GM21423 (cell line): Measurements from ENCODE around the gene ASPRV1.
"Not testable (repeated sequence)": the region's sequence is repeated elsewhere in the genome, so short reads cannot be mapped to it uniquely, and the experiment has no call there.

Experiments used
- ATAC-seq: cut with Tn5 transposase; IDR thresholded peaks from one replicate; pipeline ENCODE4 v1.9.1; 2021; ENCODE audit warnings: mild to moderate bottlenecking, moderate library complexity; ENCODE audit not compliant: unreplicated experiment

The ASPRV1 gene

DNA sequence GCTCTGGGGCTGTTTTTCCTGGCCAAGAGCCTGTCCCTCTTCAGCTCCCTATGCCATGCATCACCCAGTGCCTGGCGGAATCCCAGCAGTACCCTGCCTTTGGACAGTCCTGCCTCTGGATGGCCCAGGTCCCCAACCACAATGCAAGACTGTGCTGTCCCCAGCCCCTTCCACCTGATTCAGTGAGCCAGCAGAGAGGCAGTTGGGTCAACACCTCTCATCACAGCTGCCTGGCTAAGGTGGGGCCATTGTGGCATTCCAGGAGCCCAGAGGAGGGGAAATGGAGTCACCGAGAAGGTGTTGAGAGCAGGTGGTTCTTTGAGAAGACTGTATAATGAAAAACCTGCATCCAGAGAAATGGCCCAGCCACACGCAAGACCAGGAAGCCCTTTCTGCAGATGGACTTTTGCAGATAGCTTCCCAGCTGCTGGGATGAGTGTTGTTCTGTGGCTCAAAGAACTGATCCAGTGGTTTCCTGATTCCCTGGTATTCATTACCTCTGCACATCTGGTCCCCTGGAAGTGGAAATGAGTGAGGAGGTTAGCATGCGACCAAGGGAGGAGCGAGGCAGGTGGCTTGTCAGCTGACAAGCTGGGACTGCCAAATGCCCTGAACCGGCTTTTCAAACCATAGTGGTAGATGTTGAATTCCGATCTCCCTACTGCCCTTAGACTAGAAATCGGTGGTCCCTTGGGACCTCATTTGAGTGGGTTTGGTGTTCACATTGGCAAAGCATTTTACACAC, 1.7 kb upstream of the ASPRV1 start:
- ATAC-seq: no peak

DNA sequence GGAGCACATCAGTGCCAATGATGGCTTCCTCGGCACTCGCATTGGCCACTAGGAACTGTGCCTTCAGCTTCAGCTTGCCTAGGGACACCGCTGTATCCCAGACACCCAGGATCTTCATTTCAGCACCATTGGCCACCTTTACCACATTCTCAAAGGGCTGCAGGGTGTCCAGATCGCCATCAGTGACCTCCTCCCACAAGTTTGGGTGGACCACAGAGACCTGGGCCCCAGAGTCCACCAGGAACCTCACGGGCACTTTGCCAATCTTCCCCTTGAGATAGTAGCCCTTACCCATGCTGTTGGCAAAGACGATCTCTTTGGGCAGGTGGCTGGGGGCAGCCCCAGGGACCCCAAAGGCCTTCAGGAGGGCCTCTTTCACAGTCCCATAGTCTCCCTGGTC, 610 bp downstream of the ASPRV1 start:
- no peak for ATAC-seq

DNA sequence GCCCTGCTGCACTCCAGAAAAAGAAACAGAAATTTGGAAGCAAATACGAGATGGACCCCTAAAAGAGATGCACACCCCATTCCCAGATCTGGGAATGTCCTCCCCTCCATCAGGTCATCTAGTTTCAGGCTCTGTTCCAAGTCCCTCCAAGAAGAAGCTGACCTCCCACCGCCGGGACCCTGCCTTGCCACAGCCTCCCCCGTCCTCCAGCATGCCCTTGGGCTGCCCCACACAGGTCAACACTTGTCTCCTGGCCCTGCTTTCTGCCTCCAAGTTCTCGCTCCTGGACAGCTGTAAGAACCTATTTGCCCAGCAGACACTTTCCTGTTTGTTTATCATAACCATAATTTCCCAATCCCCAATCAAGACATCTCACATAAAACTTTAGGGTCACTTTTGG, 2.0 kb downstream of the ASPRV1 start:
- no peak for ATAC-seq

DNA sequence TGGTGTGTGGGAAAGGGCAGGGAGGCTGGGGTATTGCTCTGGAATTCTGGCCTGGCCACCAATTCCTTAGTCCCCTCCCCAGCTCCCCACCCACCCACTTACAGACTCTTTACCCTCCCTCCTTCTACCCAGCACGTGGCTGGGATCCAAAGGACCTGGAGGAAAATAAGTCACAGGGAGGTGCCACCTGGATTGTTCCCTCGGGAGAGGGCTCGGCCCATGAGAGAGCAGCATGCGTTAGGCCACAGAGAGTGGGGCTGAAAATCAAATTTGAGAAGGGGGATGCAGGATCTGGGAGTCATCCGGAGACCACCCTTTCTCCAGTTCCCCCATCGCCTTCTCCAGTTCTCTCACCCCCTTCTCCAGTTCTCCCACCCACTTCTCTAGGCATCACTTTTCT, 3.0 kb downstream of the ASPRV1 start:
- ATAC-seq: no peak

DNA sequence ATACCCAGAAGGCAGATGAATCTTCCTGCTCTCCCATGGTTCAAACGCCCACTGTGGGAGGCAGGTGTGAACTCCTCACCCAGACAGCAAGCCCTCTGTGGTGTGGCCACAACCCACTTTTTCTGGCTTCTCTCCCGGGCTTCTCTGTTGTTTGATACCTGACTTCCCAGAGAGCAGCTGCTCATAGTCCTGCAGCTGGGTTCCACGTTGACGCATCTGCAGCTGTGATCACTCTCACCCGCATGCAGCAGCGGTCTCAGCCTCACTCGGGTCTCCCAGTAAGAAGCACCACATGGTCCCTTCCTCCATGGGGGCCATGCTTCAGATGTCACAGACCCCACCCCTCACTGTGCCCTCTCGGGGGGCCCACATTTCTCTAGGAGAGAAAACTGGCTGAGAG, 3.5 kb downstream of the ASPRV1 start:
- no peak for ATAC-seq

DNA sequence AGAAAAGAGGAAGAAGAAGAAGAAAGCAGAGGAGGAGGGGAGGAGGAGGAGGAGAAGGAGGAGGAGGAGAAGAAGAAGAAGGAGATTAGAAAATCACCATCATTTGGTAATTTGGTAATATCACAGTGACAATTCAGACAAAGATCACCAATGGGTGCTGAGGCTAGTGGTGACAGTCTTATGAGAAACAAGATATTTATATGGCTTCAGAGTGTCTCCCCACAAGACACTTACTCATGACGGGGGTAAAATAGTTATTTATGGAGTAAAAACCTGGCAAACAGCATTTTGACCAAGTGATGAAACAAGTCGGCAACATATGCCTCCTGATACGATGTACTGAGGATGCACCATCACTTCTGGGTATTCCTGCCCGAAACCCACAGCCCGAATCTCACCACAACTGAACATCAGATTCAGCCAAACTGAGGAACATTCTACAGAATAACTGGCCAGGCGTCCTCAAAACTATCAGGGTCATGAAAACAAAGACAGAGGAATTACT, 4.9 kb downstream of the ASPRV1 start:
- no peak for ATAC-seq

DNA sequence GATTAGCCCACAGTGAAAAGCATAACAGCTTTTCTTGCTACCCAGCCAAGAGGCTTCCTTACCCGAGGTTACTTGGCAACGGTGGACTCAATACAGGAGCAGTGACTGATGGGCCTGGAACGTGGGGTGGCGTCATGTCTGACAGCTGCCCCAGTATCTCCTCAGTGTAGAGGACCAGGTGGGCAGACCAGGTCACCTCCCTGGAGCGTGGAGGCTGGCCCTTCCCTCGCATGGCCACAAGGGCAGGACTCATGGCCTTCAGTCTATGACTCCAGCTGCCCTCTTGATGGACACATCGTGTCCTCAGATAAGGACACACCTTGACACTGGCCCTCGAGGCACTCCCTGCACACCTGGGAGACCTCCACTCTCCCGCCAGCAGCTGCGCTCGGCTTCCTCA, 6.4 kb downstream of the ASPRV1 start:
- ATAC-seq: no peak

DNA sequence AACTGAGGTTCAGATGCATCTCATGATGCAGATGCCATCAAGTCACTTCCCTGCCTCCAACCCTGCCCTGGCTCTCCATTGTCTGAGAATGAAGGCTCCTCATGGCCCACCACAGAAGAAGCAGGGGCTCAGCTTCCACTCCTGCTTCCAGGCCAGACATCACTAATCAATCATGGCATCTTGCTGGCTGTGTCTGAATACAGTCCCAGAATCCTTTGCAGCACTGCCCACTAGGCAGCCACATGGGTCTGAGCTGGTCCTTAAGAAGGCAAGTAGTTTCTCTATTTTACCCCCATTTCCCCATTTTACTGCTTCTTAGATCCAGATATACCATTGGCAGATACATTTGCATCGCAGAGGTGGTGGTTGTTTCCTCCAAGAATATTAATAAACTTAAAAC, 7.3 kb downstream of the ASPRV1 start:
- no peak for ATAC-seq

DNA sequence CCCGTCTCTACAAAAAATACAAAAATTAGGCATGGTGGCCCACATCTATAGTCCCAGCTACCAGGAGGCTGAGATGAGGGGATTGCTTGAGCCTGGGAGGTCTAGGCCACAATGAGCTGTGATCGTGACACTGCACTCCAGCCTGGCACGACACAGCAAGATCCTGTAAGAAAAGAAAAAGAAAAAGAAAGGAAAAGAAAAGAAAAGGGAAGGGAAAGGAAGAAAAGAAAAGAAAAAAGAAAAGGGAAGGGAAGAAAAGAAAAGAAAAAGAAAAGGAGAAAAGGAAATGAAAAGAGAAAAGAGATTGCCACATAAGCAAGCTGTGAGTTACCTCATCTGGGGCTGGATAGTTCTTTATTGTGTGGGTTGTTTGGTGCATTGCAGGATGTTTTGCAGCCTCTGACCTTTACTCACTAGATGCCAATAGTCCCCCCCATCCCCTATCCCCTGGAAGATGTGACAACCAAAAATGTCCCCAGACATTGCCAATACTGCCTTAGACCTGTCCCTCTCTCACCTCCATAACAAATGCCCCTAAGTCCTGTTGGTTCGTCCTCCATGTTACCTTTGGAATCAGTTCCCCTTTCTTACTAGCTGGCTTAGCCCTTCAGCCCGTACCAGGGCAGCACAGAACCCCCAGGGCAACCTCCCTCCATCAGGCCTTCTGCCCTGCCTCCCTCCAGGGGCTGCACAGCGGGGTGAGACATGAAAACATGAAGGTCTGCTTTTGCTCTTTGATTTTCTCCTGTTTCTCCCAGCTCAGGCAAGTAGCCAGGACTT, 8.9 kb downstream of the ASPRV1 start:
- no peak for ATAC-seq

DNA sequence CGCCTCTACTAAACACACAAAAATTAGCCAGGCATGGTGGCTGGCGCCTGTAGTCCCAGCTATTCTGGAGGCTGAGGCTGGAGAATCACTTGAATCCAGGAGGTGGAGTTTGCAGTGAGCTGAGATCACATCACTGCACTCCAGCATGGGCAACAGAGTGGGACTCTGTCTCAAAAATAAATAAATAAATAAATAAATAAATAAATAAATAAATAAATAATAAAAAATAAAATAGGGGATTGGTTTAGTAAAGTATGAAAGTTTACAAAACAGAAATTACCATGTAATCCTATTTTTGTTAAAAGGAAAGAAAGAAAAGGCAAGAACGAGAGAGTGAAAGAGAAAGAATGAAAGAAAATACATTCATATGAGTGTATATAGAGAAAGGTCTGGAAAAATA, 10.8 kb downstream of the ASPRV1 start:
- not testable (repeated sequence) for ATAC-seq

DNA sequence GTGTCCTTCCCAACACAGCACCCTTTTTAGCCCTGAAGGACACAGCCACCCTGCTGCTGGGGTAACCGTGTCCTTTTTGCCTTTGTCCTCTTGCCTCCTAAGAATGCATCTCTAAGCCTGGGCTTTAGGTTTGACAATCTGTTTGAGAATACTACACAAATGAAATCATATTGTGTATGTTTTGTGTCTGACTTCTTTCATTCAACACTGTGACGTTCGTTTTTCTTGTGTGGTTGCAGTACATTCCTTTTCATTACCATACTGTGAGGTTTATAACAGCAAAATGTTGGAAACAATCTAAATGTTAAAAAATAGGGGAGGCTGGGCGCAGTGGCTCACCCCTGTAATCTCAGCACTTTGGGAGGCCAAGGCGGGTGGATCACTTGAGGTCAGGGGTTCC, 11.2 kb downstream of the ASPRV1 start:
- ATAC-seq: no peak

DNA sequence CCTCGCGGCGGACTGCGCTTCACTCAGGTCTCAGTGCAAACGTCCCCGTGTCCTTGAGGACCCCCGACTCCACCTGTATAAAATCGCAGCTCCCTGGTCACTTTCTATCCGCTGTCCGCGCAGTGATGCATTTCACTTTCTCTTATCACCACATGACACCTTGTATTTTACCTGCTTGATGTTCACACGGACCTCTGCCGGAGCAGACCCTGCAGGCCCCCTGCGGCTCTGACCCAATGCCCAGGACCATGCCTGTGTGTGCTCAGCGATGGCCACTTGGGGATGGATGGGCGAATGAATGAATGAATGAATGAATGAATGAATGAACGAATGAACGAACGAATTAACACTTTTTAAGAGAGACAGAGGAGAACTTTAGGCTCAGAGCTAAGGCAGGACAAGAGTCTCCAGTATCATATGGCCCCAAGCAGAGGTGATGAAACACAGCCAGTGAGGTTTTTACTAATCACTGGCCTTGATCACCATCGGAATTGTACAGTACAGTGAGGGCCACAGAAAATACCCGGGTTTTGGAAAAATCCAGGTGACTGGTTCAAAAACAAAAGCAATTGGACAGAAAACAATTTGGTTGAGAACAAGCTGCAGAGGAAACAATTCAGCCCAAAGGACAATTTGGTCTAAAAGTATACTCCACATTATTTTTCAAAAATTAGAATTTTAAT, 12.3 kb downstream of the ASPRV1 start:
- ATAC-seq: no peak

DNA sequence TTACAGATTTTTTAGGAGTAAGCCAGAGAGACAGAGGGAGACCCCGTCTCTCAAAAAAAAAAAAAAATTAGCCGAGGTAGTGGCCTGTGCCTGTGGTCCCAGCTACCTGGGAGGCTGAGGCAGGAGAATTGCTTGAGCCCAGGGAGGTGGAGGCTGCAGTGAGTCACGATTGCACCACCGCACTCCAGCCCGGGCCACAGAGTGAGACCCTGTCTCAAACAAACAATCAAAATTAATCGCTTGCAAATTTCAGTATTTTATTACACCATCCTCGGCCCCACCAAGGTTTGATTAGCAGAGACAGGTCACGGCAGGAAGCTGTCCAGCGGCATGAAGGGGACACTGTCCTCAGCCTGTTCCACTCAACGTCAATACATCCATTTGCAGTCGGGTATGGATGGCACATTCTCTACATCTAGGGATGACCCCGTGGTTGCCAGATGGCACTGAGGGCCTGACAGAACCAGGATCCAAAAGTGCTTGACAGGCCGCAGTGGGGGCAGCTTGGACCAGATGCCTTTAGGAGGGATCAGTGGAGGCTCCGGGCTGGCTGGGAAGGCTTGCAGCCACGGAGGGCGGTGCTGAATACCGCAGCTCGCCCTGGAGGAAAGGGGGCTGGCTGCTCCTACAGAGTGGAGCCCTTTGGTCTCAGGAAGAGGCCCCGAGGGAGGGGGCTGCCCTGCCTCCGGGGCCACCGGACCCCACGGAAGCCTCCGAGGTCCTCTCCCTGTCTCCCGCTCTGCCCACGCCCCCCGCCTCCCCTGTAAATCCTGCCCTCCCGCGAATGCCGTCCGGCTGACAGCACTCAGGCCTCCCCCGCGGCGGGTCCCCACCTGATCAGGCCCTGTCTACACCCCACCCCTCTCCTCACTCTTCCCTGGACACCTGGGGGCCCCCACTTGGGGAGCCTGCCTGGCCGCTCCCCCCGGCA, 13.1 kb downstream of the ASPRV1 start:
- ATAC-seq: no peak

DNA sequence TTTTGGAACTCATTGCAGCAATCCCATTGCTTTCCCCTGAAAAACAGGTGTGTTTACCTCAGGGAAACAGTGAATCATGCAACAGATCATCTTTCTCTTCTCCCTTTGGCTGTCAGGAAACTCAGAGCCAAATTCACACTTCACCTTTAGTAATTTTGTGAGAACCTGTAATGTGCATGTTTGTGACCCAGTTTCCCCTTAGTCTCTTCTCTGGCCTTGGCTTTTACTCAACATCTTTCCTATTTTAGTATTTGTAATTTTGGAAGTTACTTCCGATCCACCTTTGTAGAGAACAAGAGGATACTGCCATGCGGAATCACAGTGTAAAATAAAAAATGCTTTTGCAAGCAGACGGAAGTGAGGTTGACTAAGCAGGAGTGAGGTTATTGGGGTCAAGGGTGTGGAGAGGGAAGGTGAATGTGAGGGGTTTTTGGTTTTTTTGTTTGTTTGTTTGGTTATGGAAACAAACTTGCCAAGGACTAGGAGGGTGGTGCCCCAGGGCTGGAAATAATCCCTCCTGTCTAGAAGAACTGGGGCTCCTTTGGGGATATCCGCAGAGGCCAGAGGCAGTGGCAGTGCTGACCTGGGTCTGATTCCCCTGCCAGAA, 14.0 kb downstream of the ASPRV1 start:
- ATAC-seq: no peak

DNA sequence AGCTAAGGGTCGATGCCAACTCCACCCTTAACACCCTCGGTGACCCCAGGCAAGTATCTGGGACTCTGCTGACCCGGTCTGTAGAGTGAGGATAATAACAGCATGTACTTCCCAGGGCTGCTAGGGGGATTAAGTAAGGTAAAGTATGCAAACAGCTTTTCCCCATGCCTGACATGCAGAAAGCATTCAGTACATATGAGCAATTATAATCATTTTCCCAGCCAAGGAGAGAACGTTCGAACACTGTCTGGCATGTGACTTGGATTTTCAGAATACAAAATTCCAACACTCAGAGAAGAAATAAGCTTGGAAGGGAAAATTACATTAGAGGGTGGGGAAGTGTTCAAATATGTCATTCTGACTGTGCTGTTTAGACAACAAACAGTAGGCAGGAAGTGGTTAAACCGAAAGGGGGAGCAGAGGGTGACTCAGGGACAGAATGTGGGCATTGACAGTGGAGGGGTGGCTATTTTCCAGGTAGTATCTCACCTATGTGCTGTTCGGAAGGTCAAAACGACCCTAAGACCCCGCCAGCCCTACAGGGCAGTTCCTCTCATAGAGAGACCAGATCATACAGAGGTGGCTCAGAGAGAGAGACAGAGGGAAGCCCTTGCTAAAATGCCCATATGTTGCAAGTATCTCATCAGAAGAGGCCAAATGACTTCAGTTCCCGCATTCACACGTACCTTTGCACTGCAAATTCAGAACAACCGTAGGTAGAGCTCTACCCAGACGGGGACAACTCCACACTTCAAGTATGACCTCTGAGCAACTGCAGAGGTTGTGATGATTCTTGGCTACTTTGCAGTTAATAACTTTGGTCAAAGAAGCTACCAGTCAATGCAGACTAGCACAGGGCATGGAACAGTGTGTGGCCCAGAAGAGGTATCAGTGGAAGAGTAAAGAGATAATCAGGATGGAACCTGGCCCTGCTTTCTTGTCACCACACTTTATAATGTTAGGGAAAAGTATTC, 14.8 kb downstream of the ASPRV1 start:
- peak; percentile 77 for ATAC-seq

DNA sequence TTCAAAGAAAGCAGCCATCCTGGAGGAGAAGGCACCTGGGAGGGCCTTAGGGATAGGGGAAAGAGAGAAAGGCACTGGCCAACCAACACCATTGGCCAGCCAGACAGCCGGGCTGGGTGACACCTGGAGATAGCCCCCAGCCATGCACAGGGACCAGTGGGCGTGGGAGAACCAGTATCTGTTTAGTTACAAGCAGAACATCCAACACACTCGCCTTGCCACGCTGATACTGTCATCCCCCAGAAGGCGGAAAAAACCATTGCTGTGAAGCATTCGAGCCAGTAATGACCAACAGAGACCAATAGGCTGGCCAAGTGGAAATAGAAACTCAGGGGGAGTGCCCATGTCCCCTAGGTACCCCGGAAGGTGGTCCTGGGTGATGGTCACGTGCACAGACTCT, 15.5 kb downstream of the ASPRV1 start:
- no peak for ATAC-seq

DNA sequence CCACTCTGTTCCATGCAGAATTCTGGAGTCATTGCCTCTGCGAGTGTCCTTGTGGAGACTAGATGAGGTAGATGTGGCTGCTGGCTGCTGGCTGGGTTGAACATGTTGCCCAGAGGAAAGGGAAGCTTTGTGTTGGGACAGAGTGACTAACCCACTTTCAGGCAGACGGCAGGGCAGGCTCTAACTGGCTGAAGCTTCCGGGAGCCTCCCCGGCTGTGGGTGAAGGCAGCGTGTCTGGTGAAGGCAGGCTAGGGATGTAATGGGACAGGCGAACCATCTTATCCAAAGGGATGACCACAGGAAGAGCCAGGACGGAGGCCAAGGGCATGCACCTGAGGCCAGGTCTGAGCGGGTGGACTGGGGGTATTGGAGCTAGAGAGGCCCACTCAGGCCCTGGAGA, 16.0 kb downstream of the ASPRV1 start:
- ATAC-seq: no peak

DNA sequence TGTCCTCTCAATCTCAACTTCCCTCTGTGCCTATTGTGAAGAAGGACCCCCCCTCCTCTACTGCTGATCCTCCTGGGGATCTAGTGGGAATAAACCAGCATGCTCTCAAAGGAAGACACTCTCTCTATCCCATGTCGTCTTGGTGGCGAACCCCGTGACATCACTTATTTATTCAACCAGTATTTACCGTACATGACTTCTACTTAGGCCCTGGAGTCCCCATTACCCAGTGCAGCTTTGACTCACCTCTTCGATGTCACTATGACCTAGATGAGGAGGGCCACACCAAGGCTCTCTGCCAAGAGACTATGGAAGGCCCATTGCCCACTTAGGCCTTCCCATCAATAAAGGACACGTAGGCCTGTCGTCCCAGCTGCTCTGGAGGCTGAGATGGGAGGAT, 16.7 kb downstream of the ASPRV1 start:
- no peak for ATAC-seq
